Thymus (tissue), 11 donors: Measurements from ENCODE around the gene FPGS. TPM values are rescaled to one million over a fixed set of nuclear protein-coding genes. Genes with fewer than 3 reads are reported as not detected.

Experiments used
- DNase-seq, 9 donors: peaks; one replicate each; pipeline ENCODE4 v3.0.0-alpha.2; 2013; ENCODE audit warnings: low spot score in 9 of 9, low read depth in 6 of 9, missing footprints in 1 of 9
- H3K27ac ChIP-seq, 2 donors: one replicate each; pipeline ENCODE4 v1.5.1; 2013; ENCODE audit warnings: control low read depth in 1 of 2, low read depth in 1 of 2, low read length in 1 of 2, mild to moderate bottlenecking in 1 of 2, moderate library complexity in 1 of 2
- H3K27me3 ChIP-seq, 2 donors: one replicate each; pipeline ENCODE4 v1.5.1; 2013; ENCODE audit warnings: low read length in 1 of 2; ENCODE audit not compliant: control insufficient read depth in 2 of 2, insufficient read depth in 1 of 2
- H3K36me3 ChIP-seq, 2 donors: one replicate each; pipeline ENCODE4 v1.5.1; 2013; ENCODE audit warnings: low read length in 1 of 2, mild to moderate bottlenecking in 1 of 2, moderate library complexity in 1 of 2; ENCODE audit not compliant: control insufficient read depth in 2 of 2, insufficient read depth in 2 of 2
- H3K4me1 ChIP-seq, 2 donors: one replicate each; pipeline ENCODE4 v1.5.1; 2013; ENCODE audit warnings: low read length in 2 of 2; ENCODE audit not compliant: control insufficient read depth in 2 of 2, insufficient read depth in 2 of 2
- H3K4me3 ChIP-seq, 2 donors: one replicate each; pipeline ENCODE4 v1.5.1; 2013; ENCODE audit warnings: low read length in 2 of 2, control low read depth in 1 of 2, mild to moderate bottlenecking in 1 of 2
- H3K9me3 ChIP-seq, 2 donors: one replicate each; pipeline ENCODE4 v1.5.1; 2013; ENCODE audit warnings: low read length in 1 of 2, mild to moderate bottlenecking in 1 of 2; ENCODE audit not compliant: control insufficient read depth in 2 of 2, insufficient read depth in 1 of 2
- WGBS: extraction: QIAGEN DNeasy Blood & Tissue Kit; methylation state at CpG from one replicate; pipeline ENCODE4 v1.1.7; 2013; 5-methylcytosine and 5-hydroxymethylcytosine counted together
- polyA plus RNA-seq: library from polyadenylated mRNA; stranded (reverse); fragments of 200-250 nt; gene quantifications from one replicate; pipeline ENCODE4 v1.2.3, GENCODE V29; 2013
- total RNA-seq: library from RNA; stranded (reverse); fragments of 120-200 nt; gene quantifications from one replicate; pipeline ENCODE4 v1.2.4, GENCODE V29; 2013
- donor health status: healthy.

The FPGS gene
- total and polyA plus RNA-seq, 2 donors: 30.4 to 48.4 TPM

- H3K27ac ChIP-seq: no peak overlapping the region
- peaks cover 4 to 19% of the 10 kb centered on the region in 2 donors for H3K4me1 ChIP-seq
- WGBS: 97% methylated on average over 9 of the region's 9 CpGs
- H3K27me3 ChIP-seq: no peaks in the 10 kb centered on the region
- H3K9me3 ChIP-seq: no peaks in the 10 kb centered on the region
- DNase-seq: no peak
- H3K4me3 ChIP-seq: no peak overlapping the region
- peaks cover 68 to 75% of the 10 kb centered on the region in 2 donors for H3K36me3 ChIP-seq
Observed at GRCh38 chr9:127790094-127790855, 12.4 kb upstream of the FPGS start.

GRCh38 chr9:127791085-127791484, 11.6 kb upstream of the FPGS start:
- no peak for DNase-seq
- no peaks in the 10 kb centered on the region for H3K9me3 ChIP-seq
- peaks cover 68 to 75% of the 10 kb centered on the region in 2 donors for H3K36me3 ChIP-seq
- WGBS: 95% methylated on average over 4 of the region's 4 CpGs
- no peak overlapping the region for H3K4me3 ChIP-seq
- H3K4me1 ChIP-seq: peaks cover 9 to 25% of the 10 kb centered on the region in 2 donors
- H3K27me3 ChIP-seq: no peaks in the 10 kb centered on the region
- H3K27ac ChIP-seq: no peak overlapping the region

- Histone ChIP-seq H3K4me1 (peaks cover 15 to 28% of the 10 kb centered on the region in 2 donors), H3K27ac (no peak overlapping the region), H3K27me3 (no peaks in the 10 kb centered on the region), H3K36me3 (peaks cover 63 to 68% of the 10 kb centered on the region in 2 donors), H3K4me3 (no peak overlapping the region), H3K9me3 (no peaks in the 10 kb centered on the region)
- 93% methylated on average over 7 of the region's 7 CpGs for WGBS
- no peak for DNase-seq
Observed at GRCh38 chr9:127792417-127793031, 10.2 kb upstream of the FPGS start.

- no peak overlapping the region for H3K4me3 ChIP-seq
- no peaks in the 10 kb centered on the region for H3K9me3 ChIP-seq
- whole genome bisulfite sequencing: 81% methylated on average over 8 of the region's 8 CpGs
- no peak overlapping the region for H3K27ac ChIP-seq
- peaks cover 56 to 62% of the 10 kb centered on the region in 2 donors for H3K36me3 ChIP-seq
- H3K27me3 ChIP-seq: no peaks in the 10 kb centered on the region
- peaks cover 15 to 26% of the 10 kb centered on the region in 2 donors for H3K4me1 ChIP-seq
- DNase-seq: no peak
Observed at GRCh38 chr9:127793093-127793708, 9.5 kb upstream of the FPGS start.

- DNase-seq: no peak
- no peaks in the 10 kb centered on the region for H3K27me3 ChIP-seq
- WGBS: 89% methylated on average over 14 of the region's 14 CpGs
- no peaks in the 10 kb centered on the region for H3K9me3 ChIP-seq
- H3K4me1 ChIP-seq: peaks cover 15 to 26% of the 10 kb centered on the region in 2 donors
- H3K27ac ChIP-seq: no peak overlapping the region
- no peak overlapping the region for H3K4me3 ChIP-seq
- H3K36me3 ChIP-seq: peaks cover 47 to 52% of the 10 kb centered on the region in 2 donors
Observed at GRCh38 chr9:127794001-127794791, 8.5 kb upstream of the FPGS start.

GRCh38 chr9:127796225-127796813, 6.4 kb upstream of the FPGS start:
- Histone ChIP-seq H3K27ac (peak overlapping the region in 1 of 2 donors; percentile 34), H3K4me3 (no peak overlapping the region), H3K9me3 (no peaks in the 10 kb centered on the region), H3K27me3 (no peaks in the 10 kb centered on the region), H3K4me1 (peaks cover 15 to 26% of the 10 kb centered on the region in 2 donors), H3K36me3 (peaks cover 25 to 31% of the 10 kb centered on the region in 2 donors)
- no peak for DNase-seq
- WGBS: 41% methylated on average over 8 of the region's 8 CpGs

GRCh38 chr9:127796852-127797370, 5.8 kb upstream of the FPGS start:
- Histone ChIP-seq H3K9me3 (no peaks in the 10 kb centered on the region), H3K4me1 (peaks cover 15 to 28% of the 10 kb centered on the region in 2 donors), H3K36me3 (peaks cover 20 to 27% of the 10 kb centered on the region in 2 donors), H3K27me3 (no peaks in the 10 kb centered on the region), H3K27ac (peak overlapping the region; percentile 34 to 36), H3K4me3 (no peak overlapping the region)
- DNase-seq: peak in 1 of 9 donors; percentile 51
- WGBS: 4% methylated on average over 11 of the region's 11 CpGs

GRCh38 chr9:127801955-127802575, 617 bp upstream of the FPGS start:
- H3K9me3 ChIP-seq: no peaks in the 10 kb centered on the region
- H3K27ac ChIP-seq: peak overlapping the region; percentile 74 to 83
- WGBS: 24% methylated on average over 10 of the region's 10 CpGs
- peaks cover 4 to 11% of the 10 kb centered on the region in 2 donors for H3K36me3 ChIP-seq
- no peak for DNase-seq
- H3K27me3 ChIP-seq: no peaks in the 10 kb centered on the region
- H3K4me1 ChIP-seq: peaks cover 16 to 28% of the 10 kb centered on the region in 2 donors
- peak overlapping the region; percentile 53 to 74 for H3K4me3 ChIP-seq
